Activated CD4-positive, alpha-beta memory T cell treated with anti-CD3 and anti-CD28 coated beads for 36 hours (primary cell): ENCODE data around the gene ATXN7L1. TPM values are rescaled to one million over a fixed set of nuclear protein-coding genes. Genes with fewer than 3 reads are reported as not detected.
A peak's percentile ranks its signal among the peaks of the same experiment; 100 is the strongest.
"Not testable (repeated sequence)": the region's sequence is repeated elsewhere in the genome, so short reads cannot be mapped to it uniquely, and the experiment has no call there.

Experiments used
- CTCF ChIA-PET: fragments of 350-600 bp; sonication (Branson Sonifier 250); formaldehyde crosslinking; loops from one replicate; lab custom pipeline; 2021; ENCODE audit warnings: antibody characterized with exemption, inconsistent platforms; lab: Charles Lee
- POLR2A ChIA-PET: fragments of 350-600 bp; sonication (Branson Sonifier 250); formaldehyde crosslinking; loops from one replicate; lab custom pipeline; 2021; ENCODE audit warnings: antibody characterized with exemption; lab: Charles Lee
- DNase-seq: peaks from one replicate; pipeline ENCODE4 v3.0.0-alpha.2; 2020
- H3K27ac Mint-ChIP-seq: one replicate; pipeline ENCODE4 v1.8.0; 2021; ENCODE audit warnings: mixed read lengths
- H3K27me3 Mint-ChIP-seq: one replicate; pipeline ENCODE4 v1.8.0; 2021; ENCODE audit warnings: mixed read lengths
- H3K36me3 Mint-ChIP-seq: one replicate; pipeline ENCODE4 v1.8.0; 2021; ENCODE audit warnings: mixed read lengths
- H3K4me1 Mint-ChIP-seq: one replicate; pipeline ENCODE4 v1.8.0; 2021; ENCODE audit warnings: low read depth, mixed read lengths
- H3K4me3 Mint-ChIP-seq: one replicate; pipeline ENCODE4 v1.8.0; 2021; ENCODE audit warnings: mild to moderate bottlenecking, mixed read lengths
- H3K9me3 Mint-ChIP-seq: one replicate; pipeline ENCODE4 v1.8.0; 2021; ENCODE audit warnings: mixed read lengths
- intact Hi-C: fragments of 100-400 bp; cut with micrococcal nuclease; formaldehyde crosslinking; loops from one replicate; pipeline ENCODE4 v1.15.1; 2023
- total RNA-seq, 2 experiments: library from RNA; stranded (reverse); gene quantifications; one replicate each; pipeline ENCODE4 v1.2.3, GENCODE V29; 2021

Gene ATXN7L1
- total RNA-seq, 2 experiments from 2014 or later: 12.4 to 13.3 TPM

GRCh38 chr7:105719395-105719794 is 157.0 kb downstream of the ATXN7L1 start:
- Mint-ChIP-seq H3K9me3 (no peaks in the 10 kb centered on the region), H3K27me3 (no peaks in the 10 kb centered on the region), H3K36me3 (no peaks in the 10 kb centered on the region), H3K4me1 (peaks cover 6% of the 10 kb centered on the region), H3K27ac (no peak overlapping the region), H3K4me3 (no peak overlapping the region)
- POLR2A ChIA-PET: no interaction called here
- intact Hi-C loops: no loop called here
- no peak for DNase-seq
- CTCF ChIA-PET: no interaction called here

- Mint-ChIP-seq H3K4me1 (peaks cover 6% of the 10 kb centered on the region), H3K36me3 (no peaks in the 10 kb centered on the region), H3K27ac (no peak overlapping the region), H3K27me3 (no peaks in the 10 kb centered on the region), H3K9me3 (peaks cover under 1% of the 10 kb centered on the region), H3K4me3 (no peak overlapping the region)
- no peak for DNase-seq
- intact Hi-C loops: no loop called here
- ChIA-PET POLR2A (no interaction called here), CTCF (no interaction called here)
Observed at GRCh38 chr7:105718511-105718925, 157.9 kb downstream of the ATXN7L1 start.

GRCh38 chr7:105715528-105715927 is 160.9 kb downstream of the ATXN7L1 start:
- DNase-seq: peak; percentile 43
- H3K27ac Mint-ChIP-seq: no peak overlapping the region
- CTCF ChIA-PET: no interaction called here
- intact Hi-C loops: loop anchor here (1.0 kb wide), 1 partner anchor 24 kb away; no protein-coding TSS in a partner anchor
- H3K36me3 Mint-ChIP-seq: peaks cover 20% of the 10 kb centered on the region
- H3K4me3 Mint-ChIP-seq: no peak overlapping the region
- no peaks in the 10 kb centered on the region for H3K27me3 Mint-ChIP-seq
- POLR2A ChIA-PET: no interaction called here
- H3K4me1 Mint-ChIP-seq: peaks cover 6% of the 10 kb centered on the region
- H3K9me3 Mint-ChIP-seq: peaks cover 28% of the 10 kb centered on the region

GRCh38 chr7:105713488-105714465 is 162.6 kb downstream of the ATXN7L1 start:
- intact Hi-C loops: no loop called here
- no peak for DNase-seq
- ChIA-PET CTCF (interaction anchor here (0.9 to 2.0 kb wide), 4 partner anchors 12 to 342 kb away, joined by 3 to 8 read pairs (median 3); no protein-coding TSS in a partner anchor), POLR2A (no interaction called here)
- peaks cover 23% of the 10 kb centered on the region for H3K36me3 Mint-ChIP-seq
- peaks cover 32% of the 10 kb centered on the region for H3K9me3 Mint-ChIP-seq
- H3K4me3 Mint-ChIP-seq: no peak overlapping the region
- no peak overlapping the region for H3K27ac Mint-ChIP-seq
- peaks cover 6% of the 10 kb centered on the region for H3K4me1 Mint-ChIP-seq
- H3K27me3 Mint-ChIP-seq: no peaks in the 10 kb centered on the region

GRCh38 chr7:105712877-105713276 is 163.5 kb downstream of the ATXN7L1 start:
- H3K4me1 Mint-ChIP-seq: peaks cover 11% of the 10 kb centered on the region
- H3K27ac Mint-ChIP-seq: no peak overlapping the region
- DNase-seq: no peak
- H3K9me3 Mint-ChIP-seq: peaks cover 32% of the 10 kb centered on the region
- peaks cover 23% of the 10 kb centered on the region for H3K36me3 Mint-ChIP-seq
- H3K27me3 Mint-ChIP-seq: no peaks in the 10 kb centered on the region
- ChIA-PET CTCF (no interaction called here), POLR2A (no interaction called here)
- no peak overlapping the region for H3K4me3 Mint-ChIP-seq
- intact Hi-C loops: no loop called here

GRCh38 chr7:105711726-105712402 is 164.5 kb downstream of the ATXN7L1 start:
- DNase-seq: no peak
- CTCF ChIA-PET: no interaction called here
- peaks cover 23% of the 10 kb centered on the region for H3K36me3 Mint-ChIP-seq
- H3K9me3 Mint-ChIP-seq: peaks cover 32% of the 10 kb centered on the region
- H3K27ac Mint-ChIP-seq: no peak overlapping the region
- no peaks in the 10 kb centered on the region for H3K27me3 Mint-ChIP-seq
- no peak overlapping the region for H3K4me3 Mint-ChIP-seq
- intact Hi-C loops: no loop called here
- H3K4me1 Mint-ChIP-seq: peaks cover 20% of the 10 kb centered on the region
- POLR2A ChIA-PET: no interaction called here

- H3K4me3 Mint-ChIP-seq, CTCF ChIA-PET, H3K27ac Mint-ChIP-seq, POLR2A ChIA-PET, intact Hi-C loops, H3K27me3 Mint-ChIP-seq, DNase-seq: not testable (repeated sequence)
- H3K36me3 Mint-ChIP-seq: peaks cover 23% of the 10 kb centered on the region
- H3K9me3 Mint-ChIP-seq: peaks cover 32% of the 10 kb centered on the region
- peaks cover 17% of the 10 kb centered on the region for H3K4me1 Mint-ChIP-seq
Observed at GRCh38 chr7:105710720-105711119, 165.7 kb downstream of the ATXN7L1 start.

GRCh38 chr7:105708763-105709080 is 167.7 kb downstream of the ATXN7L1 start:
- H3K9me3 Mint-ChIP-seq: peaks cover 32% of the 10 kb centered on the region
- H3K27me3 Mint-ChIP-seq: no peaks in the 10 kb centered on the region
- no peak for DNase-seq
- H3K36me3 Mint-ChIP-seq: peaks cover 23% of the 10 kb centered on the region
- H3K4me3 Mint-ChIP-seq: no peak overlapping the region
- ChIA-PET CTCF (no interaction called here), POLR2A (no interaction called here)
- H3K27ac Mint-ChIP-seq: no peak overlapping the region
- peaks cover 15% of the 10 kb centered on the region for H3K4me1 Mint-ChIP-seq
- intact Hi-C loops: no loop called here

- no peak for DNase-seq
Observed at GRCh38 chr7:105707967-105708762, 168.2 kb downstream of the ATXN7L1 start.

GRCh38 chr7:105707381-105707780 is 169.0 kb downstream of the ATXN7L1 start:
- no peaks in the 10 kb centered on the region for H3K27me3 Mint-ChIP-seq
- peaks cover 15% of the 10 kb centered on the region for H3K4me1 Mint-ChIP-seq
- H3K9me3 Mint-ChIP-seq: peaks cover 22% of the 10 kb centered on the region
- H3K4me3 Mint-ChIP-seq: no peak overlapping the region
- no peak for DNase-seq
- ChIA-PET POLR2A (no interaction called here), CTCF (no interaction called here)
- intact Hi-C loops: no loop called here
- H3K27ac Mint-ChIP-seq: no peak overlapping the region
- peaks cover 18% of the 10 kb centered on the region for H3K36me3 Mint-ChIP-seq

More at GRCh38 chr7:105707967-105708762, 168.2 kb downstream of the ATXN7L1 start:
- H3K27ac Mint-ChIP-seq: no peak overlapping the region
- H3K4me1 Mint-ChIP-seq: peaks cover 15% of the 10 kb centered on the region
- H3K27me3 Mint-ChIP-seq: no peaks in the 10 kb centered on the region
- ChIA-PET POLR2A (no interaction called here), CTCF (no interaction called here)
- intact Hi-C loops: no loop called here
- H3K9me3 Mint-ChIP-seq: peaks cover 28% of the 10 kb centered on the region
- no peak overlapping the region for H3K4me3 Mint-ChIP-seq
- H3K36me3 Mint-ChIP-seq: peaks cover 23% of the 10 kb centered on the region

GRCh38 chr7:105705427-105705826 is 171.0 kb downstream of the ATXN7L1 start:
- peaks cover 15% of the 10 kb centered on the region for H3K4me1 Mint-ChIP-seq
- H3K4me3 Mint-ChIP-seq: no peak overlapping the region
- no peak overlapping the region for H3K27ac Mint-ChIP-seq
- peaks cover 3% of the 10 kb centered on the region for H3K9me3 Mint-ChIP-seq
- H3K27me3 Mint-ChIP-seq: no peaks in the 10 kb centered on the region
- DNase-seq: no peak
- intact Hi-C loops: no loop called here
- POLR2A ChIA-PET: no interaction called here
- peaks cover 3% of the 10 kb centered on the region for H3K36me3 Mint-ChIP-seq
- CTCF ChIA-PET: no interaction called here
